NCI-H2107 treated with DMSO at 0.1 percent for 48 hours (cell line): Measurements from ENCODE around the gene ZNF143.
"Not testable (repeated sequence)": the region's sequence is repeated elsewhere in the genome, so short reads cannot be mapped to it uniquely, and the experiment has no call there.

Source experiments
- DNase-seq: peaks from one replicate; lab custom pipeline; 2025; ENCODE audit not compliant: unreplicated experiment; lab: John Stamatoyannopoulos, UW

The ZNF143 gene

GRCh38 chr11:9495803-9496514 lies 35.1 kb downstream of the ZNF143 start:
- no peak for DNase-seq

- DNase-seq, result no peak
Observed at GRCh38 chr11:9498457-9499078, 37.8 kb downstream of the ZNF143 start.

GRCh38 chr11:9506489-9507276 lies 45.9 kb downstream of the ZNF143 start:
- peak; percentile 27 for DNase-seq

DNA sequence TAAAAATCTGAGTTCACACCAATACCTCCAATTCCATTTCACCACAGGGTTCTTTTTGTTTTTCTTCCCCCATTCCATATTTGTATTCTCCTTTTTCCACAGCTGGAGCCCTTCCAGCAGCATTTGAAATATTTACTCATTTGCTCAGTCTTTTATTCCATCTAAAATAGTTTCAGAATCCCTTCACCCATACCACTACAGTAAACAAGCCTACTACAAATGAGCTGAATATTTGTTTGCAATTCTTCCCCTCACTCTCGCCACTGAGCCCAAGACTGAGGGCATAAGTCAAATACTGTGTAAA lies 46.4 kb downstream of the ZNF143 start:
- no peak for DNase-seq

- DNase-seq, result no peak
Observed at GRCh38 chr11:9509041-9509440, 48.2 kb downstream of the ZNF143 start.

GRCh38 chr11:9512370-9513019 lies 51.7 kb downstream of the ZNF143 start:
- no peak for DNase-seq

GRCh38 chr11:9514576-9514975 lies 53.8 kb downstream of the ZNF143 start:
- DNase-seq, result not testable (repeated sequence)

DNA sequence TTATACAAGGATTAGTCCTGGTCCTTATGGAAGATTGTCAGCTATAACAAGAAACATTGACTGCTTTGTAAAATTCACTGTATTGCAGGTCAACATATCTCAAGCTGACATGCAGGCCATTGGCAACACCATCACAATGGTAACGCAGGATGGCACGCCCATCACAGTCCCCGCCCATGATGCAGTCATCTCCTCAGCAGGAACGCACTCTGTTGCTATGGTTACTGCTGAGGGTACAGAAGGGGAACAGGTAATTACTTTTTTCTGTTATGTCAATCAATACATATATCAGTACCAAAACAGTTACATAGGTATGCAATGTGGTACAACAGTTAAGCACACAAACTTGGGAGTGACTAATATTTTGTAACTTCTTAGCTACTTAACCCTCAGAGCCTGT lies 55.3 kb downstream of the ZNF143 start:
- DNase-seq, result no peak

DNA sequence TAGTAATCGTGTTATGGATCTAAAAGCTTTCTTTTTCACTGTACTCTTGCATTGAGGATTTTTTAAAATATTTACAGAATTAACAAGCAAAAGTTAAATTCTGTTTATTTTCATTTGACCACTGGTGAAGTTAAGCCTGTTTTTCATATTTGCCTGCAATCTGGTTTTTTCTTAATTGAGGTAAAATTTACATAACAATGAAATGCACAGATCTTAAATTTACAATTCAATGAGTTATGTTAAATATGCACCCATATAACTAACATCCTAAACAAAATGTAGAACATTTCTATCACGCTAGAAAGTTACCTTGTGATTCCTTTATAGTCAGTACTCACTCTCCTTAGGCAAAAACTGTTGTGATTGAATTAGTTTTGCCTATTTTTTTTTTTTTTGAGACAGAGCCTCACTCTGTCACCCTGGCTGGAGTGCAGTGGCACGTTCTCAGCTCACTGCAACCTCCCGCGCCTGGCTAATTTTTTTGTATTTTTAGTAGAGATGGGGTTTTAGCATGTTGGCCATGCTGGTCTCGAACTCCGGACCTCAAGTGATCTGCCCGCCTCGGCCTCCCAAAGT lies 58.1 kb downstream of the ZNF143 start:
- no peak for DNase-seq

GRCh38 chr11:9524001-9524400 lies 63.2 kb downstream of the ZNF143 start:
- no peak for DNase-seq

DNA sequence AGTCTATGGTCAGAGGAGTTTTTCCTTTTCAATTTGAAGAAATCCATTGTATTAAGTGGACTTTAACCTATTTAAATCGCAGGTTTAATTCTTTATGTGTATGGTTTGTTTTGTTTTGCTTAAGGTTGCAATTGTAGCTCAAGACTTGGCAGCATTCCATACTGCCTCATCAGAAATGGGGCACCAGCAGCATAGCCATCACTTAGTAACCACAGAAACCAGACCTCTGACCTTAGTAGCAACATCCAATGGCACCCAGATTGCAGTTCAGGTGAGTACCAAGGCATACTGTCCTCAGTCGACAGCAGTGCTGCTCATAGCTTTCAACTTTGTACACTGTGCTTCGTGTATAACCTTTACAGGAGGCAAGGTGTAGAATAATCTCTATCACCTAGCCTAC lies 64.3 kb downstream of the ZNF143 start:
- no peak for DNase-seq

GRCh38 chr11:9527481-9528135 lies 66.8 kb downstream of the ZNF143 start:
- DNase-seq, result no peak

- no peak for DNase-seq
Observed at GRCh38 chr11:9528136-9528501, 67.3 kb downstream of the ZNF143 start.

GRCh38 chr11:9528573-9529333 lies 67.9 kb downstream of the ZNF143 start:
- no peak for DNase-seq

- no peak for DNase-seq
Observed at GRCh38 chr11:9529334-9529650, 68.5 kb downstream of the ZNF143 start.

GRCh38 chr11:9530020-9530621 lies 69.3 kb downstream of the ZNF143 start:
- DNase-seq, result no peak

DNA sequence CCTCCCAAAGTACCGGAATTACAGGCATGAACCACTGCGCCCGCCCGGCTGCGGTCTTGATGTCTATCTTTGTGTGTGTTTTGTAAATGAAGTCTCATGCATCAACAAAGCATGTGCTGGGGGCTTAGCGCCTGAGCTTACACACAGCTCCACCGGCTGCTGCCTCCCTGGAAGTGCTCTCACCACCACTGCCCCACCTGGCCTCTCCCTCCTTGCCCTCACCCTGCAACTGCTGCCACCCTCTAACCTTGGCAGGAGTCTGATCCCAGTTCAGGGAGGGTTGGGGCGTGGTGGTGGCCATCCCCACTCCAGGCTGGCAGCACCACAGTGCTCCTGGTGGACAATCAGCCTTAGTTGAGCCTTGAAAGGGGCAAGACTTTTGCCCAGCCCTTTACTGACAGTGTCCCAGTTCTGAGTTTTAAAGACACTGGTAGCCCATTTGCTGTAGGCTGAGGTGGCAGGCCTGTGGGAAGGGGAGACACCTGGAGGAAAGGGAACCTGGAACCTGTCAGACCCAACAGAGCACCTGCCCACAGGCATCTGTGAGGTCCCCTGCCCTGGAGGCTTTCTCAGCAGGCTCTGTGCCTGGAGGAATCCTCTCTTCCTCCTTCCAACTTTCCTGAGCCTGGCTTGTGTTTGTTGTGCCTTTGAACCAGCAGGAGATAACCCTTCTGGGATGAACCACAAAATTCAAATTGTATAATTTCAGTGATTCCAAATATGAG lies 70.3 kb downstream of the ZNF143 start:
- no peak for DNase-seq

DNA sequence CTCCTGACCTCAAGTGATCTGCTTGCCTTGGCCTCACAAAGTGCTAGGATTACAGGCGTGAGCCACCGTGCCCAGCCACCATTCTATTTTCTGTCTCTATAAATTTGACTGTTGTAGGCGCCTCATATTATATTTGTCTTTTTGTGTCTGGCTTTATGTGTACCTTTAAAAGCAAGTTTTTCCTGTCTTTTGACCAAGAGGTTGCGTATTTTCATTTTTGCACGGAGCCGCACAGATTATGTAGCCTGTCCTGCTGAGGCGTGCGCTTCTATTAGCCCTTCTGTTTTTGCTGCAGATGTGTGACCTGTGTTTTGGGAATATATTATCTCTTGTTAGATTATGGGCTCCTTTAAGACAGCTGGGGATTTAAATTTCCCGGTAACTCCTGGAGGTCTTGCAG lies 72.2 kb downstream of the ZNF143 start:
- DNase-seq, result no peak

DNA sequence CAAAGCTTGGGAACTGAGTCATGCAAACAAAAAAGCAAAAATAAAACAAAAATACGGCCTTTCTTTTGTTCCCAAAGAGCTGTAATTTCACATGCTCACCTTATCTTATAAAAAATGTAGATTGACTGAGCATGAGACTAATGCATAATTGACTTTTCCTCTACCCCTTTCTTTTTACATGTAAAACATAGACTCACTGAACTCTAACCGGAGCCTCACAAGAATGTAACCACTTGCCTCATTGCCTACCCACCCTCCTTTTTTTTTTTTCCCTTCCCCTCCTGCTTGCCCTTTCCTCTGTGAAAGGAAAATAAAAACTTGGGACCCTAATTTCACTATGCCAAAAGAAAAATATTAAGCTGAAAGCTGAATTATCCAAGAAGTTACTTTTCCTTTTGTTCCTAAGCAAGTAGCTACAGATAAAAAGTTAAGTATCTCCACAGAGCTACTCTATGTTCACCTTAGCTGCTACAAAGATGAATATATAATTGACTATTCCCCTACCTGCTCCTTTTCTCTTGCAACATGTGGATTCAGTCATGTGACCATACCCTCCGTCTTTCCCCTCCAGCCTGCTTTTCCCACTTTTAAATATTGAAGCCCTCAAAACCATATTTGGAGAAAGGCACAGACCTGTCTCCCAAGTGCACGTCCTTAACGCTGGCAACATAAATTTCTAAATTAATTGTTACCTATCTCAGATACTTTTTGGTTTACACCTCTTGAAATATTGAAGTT lies 73.1 kb downstream of the ZNF143 start:
- DNase-seq, result no peak
